Measurements from ENCODE around the gene DOP1B.
"Not testable (repeated sequence)": the region's sequence is repeated elsewhere in the genome, so short reads cannot be mapped to it uniquely, and the experiment has no call there.

DOP1B gene

GRCh38 chr21:36178349-36178748, 21.7 kb downstream of the DOP1B start:
- no peak for FAIRE-seq

DNA sequence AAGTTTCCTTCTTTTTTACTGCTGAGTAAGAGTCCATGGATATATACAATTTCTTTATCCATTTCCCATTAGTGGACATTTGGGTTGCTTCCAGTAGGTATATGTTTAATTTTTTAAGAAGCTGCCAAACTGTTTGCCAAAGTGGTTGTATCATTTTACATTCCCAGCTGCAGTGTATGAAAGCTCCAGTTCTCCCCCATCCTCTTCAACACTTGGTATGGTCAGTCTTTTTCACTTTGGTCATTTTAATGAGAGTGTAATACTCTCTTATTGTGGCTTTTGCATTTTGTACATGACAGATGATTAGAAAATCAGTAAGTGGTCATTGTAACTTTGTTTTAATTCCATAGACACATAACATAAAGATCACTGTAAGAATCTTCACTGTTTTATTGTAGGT, 22.5 kb downstream of the DOP1B start:
- no peak for FAIRE-seq

GRCh38 chr21:36180963-36181362, 24.3 kb downstream of the DOP1B start:
- no peak for FAIRE-seq

GRCh38 chr21:36183144-36183795, 26.6 kb downstream of the DOP1B start:
- no peak for FAIRE-seq

GRCh38 chr21:36184545-36184944, 27.9 kb downstream of the DOP1B start:
- no peak for FAIRE-seq

- no peak for FAIRE-seq
Observed at GRCh38 chr21:36185523-36185922, 28.9 kb downstream of the DOP1B start.

DNA sequence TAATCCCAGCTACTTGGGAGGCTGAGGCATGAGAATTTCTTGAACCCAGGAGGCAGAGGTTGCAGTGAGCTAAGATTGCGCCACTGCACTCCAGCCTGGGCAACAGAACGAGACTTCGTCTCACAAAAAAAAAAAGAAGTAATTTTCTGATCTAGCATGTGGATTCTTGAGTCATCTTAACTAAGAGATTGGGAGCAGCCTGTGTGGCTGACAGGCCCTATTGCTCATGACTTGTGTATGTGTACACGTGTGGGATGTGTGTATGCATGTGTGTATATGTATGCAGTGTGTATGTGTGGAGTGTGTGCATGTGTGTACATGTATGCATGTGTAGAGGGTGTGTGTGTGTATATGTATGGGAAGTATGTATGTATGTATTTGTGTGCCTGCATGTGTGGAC, 29.5 kb downstream of the DOP1B start:
- no peak for FAIRE-seq

GRCh38 chr21:36186506-36187399, 30.1 kb downstream of the DOP1B start:
- no peak for FAIRE-seq

GRCh38 chr21:36188081-36188681, 31.6 kb downstream of the DOP1B start:
- FAIRE-seq = no peak

GRCh38 chr21:36188937-36189336, 32.3 kb downstream of the DOP1B start:
- no peak for FAIRE-seq

GRCh38 chr21:36190736-36191135, 34.1 kb downstream of the DOP1B start:
- no peak for FAIRE-seq

DNA sequence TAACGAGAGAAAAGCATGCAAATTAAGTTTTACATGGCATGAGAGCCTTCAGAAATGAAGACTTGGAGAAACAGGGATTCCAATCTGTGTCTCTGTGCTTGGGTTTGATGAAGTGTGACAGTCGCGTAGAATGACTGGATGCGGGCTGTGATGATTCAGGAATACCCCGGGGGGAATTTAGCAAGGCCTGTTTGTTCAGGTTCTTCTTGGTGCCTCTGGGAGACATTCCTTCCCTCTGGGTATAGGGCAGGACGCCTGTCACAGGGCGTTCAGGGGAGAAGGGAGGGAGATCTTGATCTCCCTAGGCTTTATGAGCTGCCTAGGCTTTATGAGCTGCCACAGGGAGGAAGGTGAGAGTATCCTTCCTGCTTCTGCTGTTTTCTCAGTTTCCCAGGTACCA, 36.6 kb downstream of the DOP1B start:
- no peak for FAIRE-seq

DNA sequence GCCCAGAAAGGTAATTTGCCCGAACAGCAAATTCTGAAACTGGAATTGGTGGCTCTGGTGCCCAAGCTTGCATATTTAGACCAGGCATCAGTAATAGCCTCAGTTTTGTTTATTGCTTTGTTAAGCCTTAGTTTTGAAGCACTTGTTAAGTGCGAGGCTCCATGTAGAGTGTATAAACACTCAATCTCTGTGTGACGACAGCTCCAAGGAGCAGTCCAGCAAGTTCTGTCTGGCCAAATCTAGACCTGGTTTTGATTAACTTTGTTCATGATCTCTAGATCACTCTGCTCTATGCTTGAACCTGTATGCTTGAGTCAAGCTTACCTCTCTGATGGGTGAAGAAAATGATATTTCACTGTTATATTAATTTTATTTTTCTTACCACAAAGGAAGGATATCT, 37.4 kb downstream of the DOP1B start:
- no peak for FAIRE-seq

GRCh38 chr21:36195613-36196012, 39.0 kb downstream of the DOP1B start:
- no peak for FAIRE-seq

DNA sequence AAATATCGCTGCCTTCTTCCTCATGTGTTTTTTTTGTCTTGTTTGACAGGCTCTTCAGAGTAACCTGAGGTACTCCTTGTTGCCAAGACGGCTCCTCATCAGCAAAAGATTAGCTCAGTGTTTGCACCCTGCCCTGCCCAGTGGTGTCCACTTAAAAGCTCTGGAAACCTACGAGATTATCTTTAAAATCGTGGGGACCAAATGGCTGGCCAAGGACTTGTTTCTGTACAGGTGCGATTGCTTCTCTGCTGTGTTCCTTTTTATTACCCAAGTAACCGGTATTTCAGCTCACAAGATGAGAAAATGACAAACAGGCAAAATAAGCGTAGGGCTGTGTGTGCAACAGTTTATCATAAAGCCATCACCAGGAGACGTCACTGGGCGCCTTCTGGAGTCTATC, 42.4 kb downstream of the DOP1B start:
- FAIRE-seq = no peak

GRCh38 chr21:36199575-36199974, 43.0 kb downstream of the DOP1B start:
- not testable (repeated sequence) for FAIRE-seq

GRCh38 chr21:36200081-36200561, 43.5 kb downstream of the DOP1B start:
- FAIRE-seq = no peak

DNA sequence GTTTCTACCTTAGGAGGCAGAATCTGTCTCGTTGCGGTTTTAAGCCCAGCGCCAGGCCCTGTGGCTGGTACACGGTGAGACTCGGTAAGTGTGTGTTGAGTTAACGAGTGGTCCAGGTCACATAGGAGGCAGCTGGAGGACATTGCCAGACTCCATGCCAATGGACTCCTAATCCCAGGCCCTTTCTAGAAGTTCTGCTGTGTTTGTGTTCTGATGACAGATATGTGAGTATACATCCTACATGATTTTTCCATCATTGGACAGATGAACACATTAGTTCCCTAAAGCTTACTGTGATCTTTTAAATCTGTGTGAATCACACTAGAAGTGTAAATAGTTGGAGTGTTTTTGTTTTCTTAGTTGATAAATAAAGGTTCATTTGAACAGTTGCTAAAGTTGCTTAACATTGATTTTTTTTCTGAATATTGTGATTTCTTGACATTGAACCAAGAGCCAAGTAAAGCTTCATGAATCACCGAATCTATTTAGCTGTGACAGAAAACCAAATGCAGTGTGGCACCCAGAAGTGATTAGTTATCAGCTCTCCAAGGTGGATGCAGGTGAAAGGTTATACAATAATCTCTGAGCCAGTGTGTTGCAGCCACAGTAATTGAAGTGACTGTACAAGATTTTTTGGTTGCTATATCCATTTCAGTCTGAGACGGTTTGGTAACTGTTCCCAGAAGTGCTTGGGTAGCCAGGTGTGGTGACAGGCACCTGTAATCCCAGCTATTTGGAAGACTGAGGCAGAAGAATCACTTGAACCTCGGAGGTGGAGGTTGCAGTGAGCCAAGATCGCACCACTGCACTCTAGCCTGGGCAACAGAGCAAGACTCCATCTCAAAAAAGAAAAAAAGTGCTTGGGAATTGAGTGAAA, 46.3 kb downstream of the DOP1B start:
- FAIRE-seq = no peak

DNA sequence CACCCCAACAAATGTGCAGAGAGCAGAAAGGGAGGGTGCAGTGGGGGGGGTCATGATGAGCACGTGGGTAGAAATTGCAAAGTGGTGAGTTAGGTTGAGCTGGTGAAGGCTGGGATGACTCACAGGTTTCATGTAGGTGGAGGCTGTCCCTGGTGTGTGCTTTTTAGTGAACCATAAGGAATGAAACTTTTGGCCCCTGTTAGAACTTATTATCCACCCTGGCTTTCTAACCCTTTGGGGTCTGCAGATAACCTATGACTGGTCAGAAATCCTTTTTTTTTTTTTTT, 46.9 kb downstream of the DOP1B start:
- no peak for FAIRE-seq

DNA sequence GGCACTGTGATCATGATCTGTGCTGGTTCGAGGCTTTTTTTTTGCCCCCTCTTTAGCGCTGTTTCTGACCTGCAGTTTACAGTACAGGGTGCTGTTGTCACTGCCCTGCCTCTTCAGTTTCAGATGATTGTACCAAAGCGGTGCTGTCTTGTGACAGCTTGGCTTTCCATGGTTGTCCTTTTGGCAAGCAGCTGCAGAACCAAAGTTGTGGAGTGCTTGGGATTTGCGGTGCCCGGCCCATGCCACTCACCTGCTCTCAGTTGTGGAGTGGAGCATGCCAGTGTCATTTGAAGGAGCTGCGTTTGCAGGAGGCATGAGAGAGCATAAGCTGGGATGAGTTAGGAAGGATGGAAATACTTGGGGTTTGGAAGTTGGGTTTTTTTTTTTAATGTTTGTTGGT, 48.4 kb downstream of the DOP1B start:
- no peak for FAIRE-seq

DNA sequence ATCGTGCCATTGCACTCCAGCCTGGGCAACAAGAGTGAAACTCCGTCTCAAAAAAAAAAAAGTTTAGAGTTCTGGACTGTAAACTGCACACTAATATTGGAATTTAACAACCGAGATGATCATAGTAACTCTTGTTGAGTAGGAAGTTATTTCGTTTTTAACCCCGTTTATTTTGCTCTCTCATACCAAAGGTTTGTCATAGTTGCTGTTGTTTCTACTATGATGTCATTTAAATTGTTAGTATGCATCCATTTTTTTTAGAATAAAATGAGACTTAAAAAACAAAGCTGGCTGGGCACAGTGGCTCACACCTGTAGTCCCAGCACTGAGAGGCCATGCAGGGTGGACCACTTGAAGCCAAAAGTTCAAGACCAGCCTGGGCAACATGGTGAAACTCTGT, 49.3 kb downstream of the DOP1B start:
- FAIRE-seq = no peak

All from A204.1 (cell line).